Erythroblast (primary cell): ENCODE measurements around the gene GNAZ.

ENCODE experiments used
- DNase-seq, 2 experiments: peaks; one replicate each; lab custom pipeline; 2025; lab: John Stamatoyannopoulos, UW
- GATA1 ChIP-seq: IDR thresholded peaks from 2 replicates; pipeline ENCODE4 v1.6.1; 2011; ENCODE audit warnings: low read depth, mild to moderate bottlenecking, control low read depth, low read length, moderate library complexity
- POLR2A ChIP-seq: IDR thresholded peaks from 2 replicates; pipeline ENCODE4 v1.6.1; 2011; ENCODE audit warnings: mild to moderate bottlenecking, low read length

GNAZ gene

GRCh38 chr22:23102002-23102655, 31.8 kb downstream of the GNAZ start:
- no peak for DNase-seq
- TF ChIP-seq POLR2A = no peak
- no peak for TF ChIP-seq GATA1

DNA sequence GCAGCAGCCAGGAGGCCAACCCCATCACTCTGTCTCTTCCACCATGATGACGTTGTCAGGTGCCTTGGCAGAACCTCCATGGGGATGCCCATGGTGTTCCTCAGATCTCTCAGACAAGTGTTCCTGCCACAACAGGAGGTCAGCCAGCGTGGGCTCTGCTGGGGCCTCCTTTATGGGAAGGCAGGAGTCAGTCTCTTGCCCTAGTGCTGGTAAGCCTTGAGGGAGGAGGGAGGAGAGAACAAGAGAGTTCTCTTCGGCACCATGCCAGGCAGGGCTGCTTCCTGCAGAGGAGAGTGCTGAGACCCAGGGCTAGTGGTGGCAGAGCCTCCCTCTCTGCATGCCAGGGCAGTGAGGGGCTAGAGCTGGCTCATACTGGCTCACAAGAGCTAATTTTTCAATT, 32.5 kb downstream of the GNAZ start:
- DNase-seq = no peak
- no peak for TF ChIP-seq POLR2A
- TF ChIP-seq GATA1 = no peak

GRCh38 chr22:23103199-23103954, 33.1 kb downstream of the GNAZ start:
- no peak for DNase-seq
- TF ChIP-seq GATA1 (no peak), POLR2A (no peak)

GRCh38 chr22:23104187-23104971, 34.1 kb downstream of the GNAZ start:
- DNase-seq = no peak
- TF ChIP-seq GATA1 (no peak), POLR2A (no peak)

GRCh38 chr22:23105304-23105703, 35.0 kb downstream of the GNAZ start:
- no peak for DNase-seq
- TF ChIP-seq GATA1 = no peak
- no peak for TF ChIP-seq POLR2A

DNA sequence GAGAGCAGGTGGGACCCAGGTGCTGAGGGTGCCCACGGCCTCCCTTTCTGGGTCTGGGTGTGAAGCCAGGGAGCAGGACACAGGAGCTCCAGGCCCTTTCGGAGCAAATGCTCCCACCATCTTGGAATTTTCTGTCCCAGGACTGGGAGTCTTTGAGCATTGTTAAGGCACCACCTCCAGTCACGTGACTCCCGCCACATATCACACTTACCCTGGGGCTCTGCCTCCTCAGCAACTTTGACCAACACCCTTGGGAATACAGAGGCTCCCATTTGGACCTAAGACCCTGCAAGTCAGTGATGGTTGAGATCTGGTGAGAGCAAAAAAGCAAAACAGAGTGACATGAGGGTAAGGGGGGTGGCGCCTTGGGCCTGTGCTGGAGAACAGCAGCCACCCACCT, 35.6 kb downstream of the GNAZ start:
- TF ChIP-seq GATA1 (no peak), POLR2A (no peak)
- DNase-seq = no peak

- DNase-seq = no peak
- TF ChIP-seq POLR2A = no peak
- TF ChIP-seq GATA1 = no peak
These were observed 36.0 kb downstream of the GNAZ start for GRCh38 chr22:23106344-23106743.

DNA sequence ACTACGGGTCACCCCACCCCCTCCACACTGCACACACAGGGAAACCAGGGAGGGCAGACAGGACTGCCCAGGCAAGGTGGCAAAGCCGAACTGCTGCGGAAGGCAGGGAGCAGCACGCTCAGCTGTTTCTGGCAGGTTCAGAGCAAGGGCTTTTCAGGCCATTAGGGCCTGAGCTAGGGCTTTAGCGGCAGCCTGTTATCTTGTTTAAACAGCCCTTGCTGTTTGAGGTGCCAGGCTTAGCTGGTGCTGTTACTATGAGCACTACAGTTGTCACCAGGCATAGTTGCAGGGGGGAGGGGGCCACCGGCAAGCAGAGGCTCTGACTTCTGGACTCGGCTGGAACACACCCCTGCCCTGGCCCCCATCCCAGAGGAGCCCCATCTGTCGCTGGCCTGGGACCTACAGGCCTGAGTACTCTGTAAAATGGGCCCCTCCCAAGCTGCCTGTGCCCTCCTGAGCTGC, 36.6 kb downstream of the GNAZ start:
- TF ChIP-seq GATA1 = no peak
- TF ChIP-seq POLR2A = no peak
- peak; percentile 40 to 65 for DNase-seq

DNA sequence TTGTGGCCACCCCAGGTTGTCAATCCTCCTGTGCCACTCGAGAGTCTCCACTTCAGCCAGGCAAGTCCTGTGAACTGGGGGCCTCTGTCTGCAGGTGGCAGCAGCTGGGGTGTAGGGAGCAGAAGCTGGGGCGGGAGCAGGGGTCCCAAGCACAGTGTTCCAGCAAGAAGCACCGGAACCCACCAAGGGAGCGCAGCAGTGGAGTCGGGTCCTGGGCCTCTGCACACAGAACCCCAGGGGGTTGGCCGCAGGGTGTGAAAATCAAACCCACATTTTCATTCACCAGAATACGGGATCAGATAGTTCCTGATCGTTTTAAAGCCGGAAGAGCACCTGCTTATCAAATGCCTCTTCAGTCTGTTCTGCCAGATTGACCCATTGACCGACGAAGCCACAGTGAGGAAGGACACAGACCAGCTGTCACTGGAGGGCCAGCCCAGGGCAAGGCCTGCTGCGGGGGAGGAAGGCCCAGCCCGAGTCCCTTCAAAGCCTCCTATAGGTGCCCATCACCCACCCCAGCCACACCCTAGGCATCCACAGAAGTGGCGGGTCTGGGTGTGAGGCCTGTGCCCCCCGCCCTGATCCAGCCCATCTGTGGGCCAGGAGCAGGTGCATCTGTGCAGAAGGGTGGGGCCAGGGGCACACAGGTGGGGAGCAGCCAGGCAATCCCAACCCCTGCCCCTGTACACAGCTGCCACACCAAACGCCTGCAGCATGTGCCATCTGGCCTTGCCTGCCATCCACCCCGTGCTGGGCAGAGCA, 37.3 kb downstream of the GNAZ start:
- no peak for DNase-seq
- TF ChIP-seq POLR2A (no peak), GATA1 (no peak)

- TF ChIP-seq POLR2A (no peak), GATA1 (no peak)
- DNase-seq = no peak
These were observed 38.1 kb downstream of the GNAZ start for GRCh38 chr22:23108249-23109078.

DNA sequence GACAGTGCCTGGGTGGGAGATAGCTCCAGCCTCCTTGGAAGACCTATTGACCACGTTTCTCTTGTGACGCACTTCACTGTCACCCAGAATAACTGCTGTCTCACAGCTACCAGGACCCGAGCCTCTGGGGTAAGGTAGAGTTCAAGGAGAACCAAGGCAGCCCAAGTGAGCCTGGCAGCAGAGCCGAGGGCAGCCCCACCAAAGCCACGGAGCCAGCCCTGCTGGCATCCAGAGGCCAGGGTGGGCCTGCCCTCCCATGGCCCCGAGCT, 38.7 kb downstream of the GNAZ start:
- TF ChIP-seq GATA1 (no peak), POLR2A (no peak)

GRCh38 chr22:23109441-23109978, 39.2 kb downstream of the GNAZ start:
- DNase-seq = no peak
- TF ChIP-seq GATA1 = no peak
- TF ChIP-seq POLR2A = no peak

More for the DNA sequence above, 38.7 kb downstream of the GNAZ start:
- no peak for DNase-seq
